Neural progenitor cell (in vitro differentiated cells): ENCODE measurements around the gene SCPEP1.
A peak's percentile ranks its signal among the peaks of the same experiment; 100 is the strongest.

Experiments used
- EZH2 ChIP-seq: fragments of 200-600 bp; sonication (generic); IDR thresholded peaks from 2 replicates; pipeline ENCODE4 v1.6.1; 2017; ENCODE audit warnings: antibody characterized with exemption, mild to moderate bottlenecking, moderate library complexity
- EZH2phosphoT487 ChIP-seq: fragments of 200-600 bp; sonication (generic); IDR thresholded peaks from 2 replicates; pipeline ENCODE4 v1.6.1; 2017; ENCODE audit warnings: antibody characterized with exemption
- TF ChIP-seq, protein P1 (sequence below): fragments of 200-600 bp; sonication (generic); IDR thresholded peaks from 2 replicates; pipeline ENCODE4 v1.5.1; 2017; ENCODE audit warnings: antibody characterized with exemption, mild to moderate bottlenecking

DNA sequence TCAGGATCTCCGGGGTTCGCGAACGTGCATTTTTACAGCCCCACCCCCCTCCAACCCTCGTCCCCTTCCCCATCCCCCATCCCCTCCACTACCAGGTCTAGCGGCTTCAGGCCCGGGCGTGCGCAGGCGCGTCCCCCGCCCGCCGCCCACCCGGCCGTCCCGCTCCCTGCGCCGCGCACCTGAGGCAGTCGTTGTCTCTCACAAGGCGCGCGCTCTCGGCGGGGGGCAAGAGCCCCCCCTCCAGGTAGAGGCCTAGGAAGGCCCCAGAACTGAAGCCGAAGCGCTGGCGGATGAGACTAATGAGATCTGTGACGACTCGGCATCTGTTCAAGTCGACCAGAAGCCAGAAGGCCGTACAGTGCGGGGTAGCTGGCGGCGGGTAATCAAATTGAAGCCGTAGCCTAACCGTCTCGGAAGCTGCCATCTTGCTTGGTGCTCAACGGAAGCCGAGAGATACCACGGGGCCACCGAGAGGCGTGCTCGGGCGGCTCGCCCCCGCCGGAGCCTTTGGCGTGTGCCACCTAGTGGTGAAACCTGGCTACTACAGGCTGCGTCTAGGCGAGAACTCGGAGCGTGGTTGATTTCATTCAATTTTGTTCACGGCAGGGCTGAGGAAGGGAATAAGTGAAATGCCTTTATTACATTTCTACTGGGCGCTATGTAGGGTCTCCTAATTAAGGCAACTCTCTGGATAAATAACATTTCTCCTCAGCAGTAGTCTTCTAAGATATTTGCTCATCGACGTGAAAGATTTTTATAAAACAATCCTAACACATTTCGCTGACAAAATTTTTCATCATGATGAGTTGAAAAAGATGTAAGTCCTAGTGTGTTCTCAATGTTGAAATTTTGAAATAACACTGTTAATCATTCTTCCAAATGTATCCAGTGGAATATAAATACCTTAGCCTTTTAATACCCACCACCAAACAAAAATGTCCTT, 17.1 kb upstream of the SCPEP1 start, which contains the start of gene COIL:
- TF ChIP-seq, protein P1, sequence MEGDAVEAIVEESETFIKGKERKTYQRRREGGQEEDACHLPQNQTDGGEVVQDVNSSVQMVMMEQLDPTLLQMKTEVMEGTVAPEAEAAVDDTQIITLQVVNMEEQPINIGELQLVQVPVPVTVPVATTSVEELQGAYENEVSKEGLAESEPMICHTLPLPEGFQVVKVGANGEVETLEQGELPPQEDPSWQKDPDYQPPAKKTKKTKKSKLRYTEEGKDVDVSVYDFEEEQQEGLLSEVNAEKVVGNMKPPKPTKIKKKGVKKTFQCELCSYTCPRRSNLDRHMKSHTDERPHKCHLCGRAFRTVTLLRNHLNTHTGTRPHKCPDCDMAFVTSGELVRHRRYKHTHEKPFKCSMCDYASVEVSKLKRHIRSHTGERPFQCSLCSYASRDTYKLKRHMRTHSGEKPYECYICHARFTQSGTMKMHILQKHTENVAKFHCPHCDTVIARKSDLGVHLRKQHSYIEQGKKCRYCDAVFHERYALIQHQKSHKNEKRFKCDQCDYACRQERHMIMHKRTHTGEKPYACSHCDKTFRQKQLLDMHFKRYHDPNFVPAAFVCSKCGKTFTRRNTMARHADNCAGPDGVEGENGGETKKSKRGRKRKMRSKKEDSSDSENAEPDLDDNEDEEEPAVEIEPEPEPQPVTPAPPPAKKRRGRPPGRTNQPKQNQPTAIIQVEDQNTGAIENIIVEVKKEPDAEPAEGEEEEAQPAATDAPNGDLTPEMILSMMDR: peak; percentile 99
- no peak for TF ChIP-seq EZH2
- no peak for TF ChIP-seq EZH2phosphoT487
